Osteoblast (primary cell): Measurements from ENCODE around the gene RGS9BP. TPM values are rescaled to one million over a fixed set of nuclear protein-coding genes. Genes with fewer than 3 reads are reported as not detected.

Source experiments
- DNase-seq: peaks from one replicate; pipeline ENCODE4 v3.0.0; 2011; ENCODE audit warnings: low spot score, mixed read lengths; ENCODE audit not compliant: insufficient read length; ENCODE audit errors: missing footprints
- H2AFZ ChIP-seq: 2 replicates; pipeline ENCODE4 v1.6.0; 2011; ENCODE audit warnings: mild to moderate bottlenecking, low read length
- H3K27ac ChIP-seq: 2 replicates; pipeline ENCODE4 v1.5.1; 2011; ENCODE audit warnings: mild to moderate bottlenecking, low read depth, low read length, moderate library complexity
- H3K27me3 ChIP-seq: 2 replicates; pipeline ENCODE4 v1.6.0; 2012; ENCODE audit warnings: mild to moderate bottlenecking, control low read depth, inconsistent platforms, low read length, moderate library complexity; ENCODE audit not compliant: insufficient read depth
- H3K36me3 ChIP-seq: 2 replicates; pipeline ENCODE4 v1.5.1; 2011; ENCODE audit warnings: mild to moderate bottlenecking, low read length, control low read depth, moderate library complexity; ENCODE audit not compliant: insufficient read depth
- H3K4me1 ChIP-seq: 2 replicates; pipeline ENCODE4 v1.5.1; 2011; ENCODE audit warnings: mild to moderate bottlenecking, low read length, control low read depth, moderate library complexity; ENCODE audit not compliant: insufficient read depth
- H3K4me2 ChIP-seq: 2 replicates; pipeline ENCODE4 v1.6.0; 2011; ENCODE audit warnings: mild to moderate bottlenecking, low read length; ENCODE audit not compliant: insufficient read depth
- H3K4me3 ChIP-seq: fragments of 200-600 bp; sonication (generic); 3 replicates; pipeline ENCODE4 v1.5.1; 2012; ENCODE audit warnings: mild to moderate bottlenecking, low read length, inconsistent platforms; ENCODE audit not compliant: insufficient read depth
- H3K79me2 ChIP-seq: 2 replicates; pipeline ENCODE4 v1.6.0; 2012; ENCODE audit warnings: mild to moderate bottlenecking, low read length, control low read depth, inconsistent platforms; ENCODE audit not compliant: insufficient read depth
- H3K9me3 ChIP-seq: 2 replicates; pipeline ENCODE4 v1.5.1; 2011; ENCODE audit warnings: low read depth, low read length, control low read depth
- H4K20me1 ChIP-seq: 2 replicates; pipeline ENCODE4 v1.6.0; 2012; ENCODE audit warnings: mild to moderate bottlenecking, low read length, control low read depth; ENCODE audit not compliant: insufficient read depth
- CTCF ChIP-seq: IDR thresholded peaks from 2 replicates; pipeline ENCODE4 v1.5.1; 2011; ENCODE audit warnings: mild to moderate bottlenecking, low read depth, low read length, moderate library complexity; ENCODE audit errors: extremely low read depth
- total RNA-seq: library from RNA; depleted of rRNA; stranded (reverse); fragments of >200 nt; gene quantifications from 2 replicates; pipeline ENCODE4 v1.2.3, GENCODE V29; 2012

The RGS9BP gene
- total RNA-seq, 1 donor = 0.72 TPM

- peaks cover 10% of the 10 kb centered on the region for H3K4me1 ChIP-seq
- no peaks in the 10 kb centered on the region for H3K9me3 ChIP-seq
- peaks cover 22% of the 10 kb centered on the region for H3K27me3 ChIP-seq
- H4K20me1 ChIP-seq = peaks cover 34% of the 10 kb centered on the region
- no peak overlapping the region for H3K4me3 ChIP-seq
- TF ChIP-seq CTCF = no peak
- peaks cover 61% of the 10 kb centered on the region for H3K79me2 ChIP-seq
- no peak overlapping the region for H3K27ac ChIP-seq
- H2AFZ ChIP-seq = no peak overlapping the region
- DNase-seq = no peak
- no peaks in the 10 kb centered on the region for H3K36me3 ChIP-seq
- H3K4me2 ChIP-seq = peak overlapping the region; percentile 80
Observed at GRCh38 chr19:32673573-32673972, 2.1 kb upstream of the RGS9BP start.

- Histone ChIP-seq H3K4me3 (peak overlapping the region; percentile 96), H3K4me1 (peaks cover 10% of the 10 kb centered on the region), H4K20me1 (peaks cover 30% of the 10 kb centered on the region), H3K9me3 (no peaks in the 10 kb centered on the region), H3K4me2 (peak overlapping the region; percentile 80), H3K27me3 (peaks cover 22% of the 10 kb centered on the region), H3K79me2 (peaks cover 53% of the 10 kb centered on the region), H2AFZ (peak overlapping the region; percentile 88), H3K36me3 (no peaks in the 10 kb centered on the region), H3K27ac (no peak overlapping the region)
- no peak for TF ChIP-seq CTCF
- DNase-seq = peak; percentile 85
Observed at GRCh38 chr19:32674153-32674930, 1.3 kb upstream of the RGS9BP start.

GRCh38 chr19:32674931-32675719 lies 523 bp upstream of the RGS9BP start, which contains the start of gene ANKRD27:
Gene ANKRD27, minus strand, starts transcription at chr19:32675180. Its CDS starts 16,165 bp downstream, at chr19:32659015.
- Histone ChIP-seq H3K79me2 (peaks cover 45% of the 10 kb centered on the region), H3K36me3 (no peaks in the 10 kb centered on the region), H3K4me1 (peaks cover 10% of the 10 kb centered on the region), H3K9me3 (no peaks in the 10 kb centered on the region), H3K27me3 (peaks cover 22% of the 10 kb centered on the region), H3K4me2 (peak within 1 kb of the TSS; percentile 80), H2AFZ (peak within 1 kb of the TSS; percentile 88), H3K27ac (no peak within 1 kb of the TSS), H3K4me3 (peak within 1 kb of the TSS; percentile 96), H4K20me1 (peaks cover 28% of the 10 kb centered on the region)
- DNase-seq = peak; percentile 100
- TF ChIP-seq CTCF = no peak
